Esophagus squamous epithelium (tissue), 4 donors: Measurements from ENCODE around the gene CXXC1.

Source experiments
- CTCF ChIP-seq, 6 experiments: fragments of 450-650 bp in 4 of 6; fragments of 200-600 bp in 2 of 6; sonication (generic) in 2 of 6; IDR thresholded peaks; one replicate each; pipeline ENCODE4 v1.5.1; 2016 to 2019; ENCODE audit warnings: antibody characterized with exemption in 6 of 6, mild to moderate bottlenecking in 4 of 6, moderate library complexity in 4 of 6
- POLR2A ChIP-seq, 4 donors: fragments of 450-650 bp; IDR thresholded peaks; one replicate each; pipeline ENCODE4 v1.6.1; 2017; ENCODE audit warnings: antibody characterized with exemption in 4 of 4, mild to moderate bottlenecking in 4 of 4, moderate library complexity in 3 of 4

GRCh38 chr18:50232419-50232818 is 55.1 kb downstream of the CXXC1 start:
- TF ChIP-seq CTCF (IDR thresholded peaks at IDR 0.05): no peak
- no peak for TF ChIP-seq POLR2A (IDR thresholded peaks at IDR 0.05)
